GM19035 (cell line): ENCODE data around the gene RMI2.

Source experiments
- ATAC-seq: cut with Tn5 transposase; IDR thresholded peaks from one replicate; pipeline ENCODE4 v1.9.1; 2021; ENCODE audit not compliant: unreplicated experiment

RMI2 gene

GRCh38 chr16:11396241-11397048 lies 51.2 kb downstream of the RMI2 start:
- no peak for ATAC-seq

GRCh38 chr16:11398136-11398535 lies 52.9 kb downstream of the RMI2 start:
- no peak for ATAC-seq

GRCh38 chr16:11398851-11399250 lies 53.6 kb downstream of the RMI2 start:
- no peak for ATAC-seq

GRCh38 chr16:11399261-11399831 lies 54.1 kb downstream of the RMI2 start:
- no peak for ATAC-seq

GRCh38 chr16:11400076-11400475 lies 54.8 kb downstream of the RMI2 start:
- no peak for ATAC-seq
